PC-3 (cell line): Measurements from ENCODE around the gene UBA6.

ENCODE experiments used
- EZH2 ChIP-seq: fragments of 300-600 bp; sonication (generic); IDR thresholded peaks from one replicate; pipeline ENCODE4 v1.6.1; 2017; ENCODE audit warnings: antibody characterized with exemption, mild to moderate bottlenecking, low read length; ENCODE audit not compliant: unreplicated experiment
- EZH2phosphoT487 ChIP-seq: fragments of 300-600 bp; sonication (generic); IDR thresholded peaks from 2 replicates; pipeline ENCODE4 v1.6.1; 2018; ENCODE audit warnings: mild to moderate bottlenecking, antibody characterized with exemption, low read length, borderline replicate concordance
- TF ChIP-seq, protein P1 (sequence below): fragments of 300-600 bp; sonication (generic); conservative IDR thresholded peaks from 2 replicates; pipeline ENCODE4 v1.5.1; 2017; ENCODE audit warnings: antibody characterized with exemption, low read depth, mild to moderate bottlenecking, low read length

- no peak for TF ChIP-seq EZH2
- TF ChIP-seq, protein P1, sequence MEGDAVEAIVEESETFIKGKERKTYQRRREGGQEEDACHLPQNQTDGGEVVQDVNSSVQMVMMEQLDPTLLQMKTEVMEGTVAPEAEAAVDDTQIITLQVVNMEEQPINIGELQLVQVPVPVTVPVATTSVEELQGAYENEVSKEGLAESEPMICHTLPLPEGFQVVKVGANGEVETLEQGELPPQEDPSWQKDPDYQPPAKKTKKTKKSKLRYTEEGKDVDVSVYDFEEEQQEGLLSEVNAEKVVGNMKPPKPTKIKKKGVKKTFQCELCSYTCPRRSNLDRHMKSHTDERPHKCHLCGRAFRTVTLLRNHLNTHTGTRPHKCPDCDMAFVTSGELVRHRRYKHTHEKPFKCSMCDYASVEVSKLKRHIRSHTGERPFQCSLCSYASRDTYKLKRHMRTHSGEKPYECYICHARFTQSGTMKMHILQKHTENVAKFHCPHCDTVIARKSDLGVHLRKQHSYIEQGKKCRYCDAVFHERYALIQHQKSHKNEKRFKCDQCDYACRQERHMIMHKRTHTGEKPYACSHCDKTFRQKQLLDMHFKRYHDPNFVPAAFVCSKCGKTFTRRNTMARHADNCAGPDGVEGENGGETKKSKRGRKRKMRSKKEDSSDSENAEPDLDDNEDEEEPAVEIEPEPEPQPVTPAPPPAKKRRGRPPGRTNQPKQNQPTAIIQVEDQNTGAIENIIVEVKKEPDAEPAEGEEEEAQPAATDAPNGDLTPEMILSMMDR: no peak
- TF ChIP-seq EZH2phosphoT487: no peak
Measured at GRCh38 chr4:67687636-67688035, 13.3 kb downstream of the UBA6 start.
